ENCODE data around the gene SLC25A33. TPM values are rescaled to one million over a fixed set of nuclear protein-coding genes. Genes with fewer than 3 reads are reported as not detected.

SLC25A33 gene, protein sequence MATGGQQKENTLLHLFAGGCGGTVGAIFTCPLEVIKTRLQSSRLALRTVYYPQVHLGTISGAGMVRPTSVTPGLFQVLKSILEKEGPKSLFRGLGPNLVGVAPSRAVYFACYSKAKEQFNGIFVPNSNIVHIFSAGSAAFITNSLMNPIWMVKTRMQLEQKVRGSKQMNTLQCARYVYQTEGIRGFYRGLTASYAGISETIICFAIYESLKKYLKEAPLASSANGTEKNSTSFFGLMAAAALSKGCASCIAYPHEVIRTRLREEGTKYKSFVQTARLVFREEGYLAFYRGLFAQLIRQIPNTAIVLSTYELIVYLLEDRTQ
- total RNA-seq = 5.5 and 6.0 TPM in 2 replicates

DNA sequence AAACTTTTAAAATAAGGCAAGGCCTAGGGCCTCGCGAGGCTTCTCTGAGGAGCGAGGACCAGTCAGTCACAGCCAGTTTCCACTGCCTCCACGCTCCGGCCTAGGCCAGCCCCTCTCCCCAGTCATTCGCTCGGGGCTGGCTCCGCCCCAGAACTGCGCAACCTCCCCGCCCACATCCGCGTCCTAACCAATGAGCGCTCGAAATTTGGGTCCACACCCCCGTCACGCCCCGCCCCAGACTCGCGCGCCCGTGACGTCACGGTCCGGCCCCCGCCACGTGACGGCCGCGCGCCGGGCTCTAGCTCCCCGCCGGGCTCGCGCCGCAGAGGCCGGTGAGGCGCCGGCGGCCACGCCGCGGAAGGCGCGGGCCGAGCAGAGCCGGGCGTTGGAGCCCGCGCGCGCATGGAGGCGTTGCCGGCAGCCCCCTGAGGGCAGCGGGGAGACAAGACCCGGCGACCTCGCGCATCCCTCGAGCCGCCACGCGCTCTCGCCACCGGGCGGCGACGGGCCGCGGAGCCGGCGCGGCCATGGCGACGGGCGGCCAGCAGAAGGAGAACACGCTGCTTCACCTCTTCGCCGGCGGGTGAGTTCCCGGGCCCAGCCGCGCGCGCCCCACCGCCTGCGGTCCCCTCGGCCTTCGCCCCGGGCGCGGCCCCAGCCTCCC, at the start of gene SLC25A33:
SLC25A33 (plus strand) TSS at position 301 of the 664 bp plus-strand sequence; CDS start at position 528, 227 bp downstream.

DNA sequence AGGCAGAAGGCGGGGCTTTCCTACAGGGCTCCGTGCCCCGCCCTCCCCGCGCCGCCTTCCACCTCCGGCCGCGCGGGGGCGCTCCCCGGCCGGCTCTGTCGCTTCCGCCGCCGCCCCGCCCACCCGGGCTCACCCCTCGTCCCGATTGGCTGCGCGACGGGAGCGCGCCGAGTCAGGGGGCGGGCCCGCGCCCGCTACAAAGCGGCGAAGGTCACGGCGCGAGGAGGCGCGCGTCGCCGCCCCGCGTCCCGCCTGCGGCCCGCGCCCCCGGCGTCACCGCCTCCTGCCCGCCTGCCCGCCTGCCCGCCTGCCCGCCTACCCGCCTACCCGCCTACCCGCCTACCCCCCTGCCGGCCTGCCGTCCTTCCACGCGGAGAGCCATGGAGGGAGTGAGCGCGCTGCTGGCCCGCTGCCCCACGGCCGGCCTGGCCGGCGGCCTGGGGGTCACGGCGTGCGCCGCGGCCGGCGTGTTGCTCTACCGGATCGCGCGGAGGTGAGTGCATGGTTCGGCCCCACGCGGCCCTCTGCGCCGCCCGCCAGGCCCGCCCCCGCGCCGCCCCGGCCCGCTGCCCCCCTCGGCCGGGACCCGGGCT, 49.4 kb downstream of the SLC25A33 start, which contains the start of gene TMEM201:
TMEM201 (plus strand) TSS at position 361 of the 593 bp plus-strand sequence; CDS start at position 381, 20 bp downstream.

Other genes starting within 250 kb of the SLC25A33 start
- 21.3 and 21.6 TPM in 2 replicates for gene SPSB1, start 246.6 kb upstream of the SLC25A33 start, total RNA-seq
- 5.5 and 8.9 TPM in 2 replicates for gene TMEM201, start 49.4 kb downstream of the SLC25A33 start, total RNA-seq
- 44.8 and 58.4 TPM in 2 replicates for gene PIK3CD, start 112.3 kb downstream of the SLC25A33 start, total RNA-seq

All from hair follicle dermal papilla cell (primary cell).